SK-N-MC (cell line): ENCODE data around the gene TXNRD1.
"Not testable (repeated sequence)": the region's sequence is repeated elsewhere in the genome, so short reads cannot be mapped to it uniquely, and the experiment has no call there.

Experiments used
- EZH2 ChIP-seq: fragments of 200-600 bp; sonication (generic); IDR thresholded peaks from one replicate; pipeline ENCODE4 v1.6.1; 2017; ENCODE audit warnings: antibody characterized with exemption
- POLR2AphosphoS5 ChIP-seq: IDR thresholded peaks from 2 replicates; pipeline ENCODE4 v1.6.1; 2012; ENCODE audit warnings: mild to moderate bottlenecking, low read depth, low read length, borderline replicate concordance

- not testable (repeated sequence) for TF ChIP-seq EZH2, POLR2AphosphoS5
Observed at GRCh38 chr12:104394086-104394485, 178.5 kb downstream of the TXNRD1 start.
